ENCODE measurements around the gene ARHGEF28.

GRCh38 chr5:73985145-73985544 is 359.1 kb downstream of the ARHGEF28 start:
- TF ChIP-seq CTCF (IDR thresholded peaks at IDR 0.05; ENCODE audit: insufficient read depth, low read depth, low read length) (peak; percentile 58), EZH2 (IDR thresholded peaks at IDR 0.05; ENCODE audit: insufficient read depth, low read length) (no peak)
